Right lobe of liver (tissue), 4 donors: ENCODE results near the gene EIF4A3.

ENCODE experiments used
- CTCF ChIP-seq, 4 donors: fragments of 200-600 bp in 3 of 4; fragments of 450-650 bp in 1 of 4; IDR thresholded peaks; one replicate each; pipeline versions ENCODE4 v1.5.1 to v1.8.0; 2016 to 2022; ENCODE audit warnings: antibody characterized with exemption in 4 of 4, mild to moderate bottlenecking in 2 of 4
- POLR2A ChIP-seq: fragments of 450-650 bp; IDR thresholded peaks from one replicate; pipeline ENCODE4 v1.6.1; 2017; ENCODE audit warnings: antibody characterized with exemption, mild to moderate bottlenecking
- donor health status: DM: no; HTN: no; CAD: no.
- donor health status: DM: no; HTN: no; CAD: no.
- donor health status: DM: no; HTN: yes; CAD: no.

- TF ChIP-seq CTCF (IDR thresholded peaks at IDR 0.05) (no peak), POLR2A (no peak)
Measured at GRCh38 chr17:80102664-80103448, 44.1 kb downstream of the EIF4A3 start.
